Nephron progenitor cell (in vitro differentiated cells): ENCODE results near the gene ALDH4A1.

ENCODE experiments used
- DNase-seq: peaks from one replicate; pipeline ENCODE4 v3.0.0; 2021
- H3K27ac Mint-ChIP-seq: 2 replicates; pipeline ENCODE4 v1.8.0; 2021; ENCODE audit warnings: mild to moderate bottlenecking, moderate library complexity, mixed read lengths
- H3K27me3 Mint-ChIP-seq: 2 replicates; pipeline ENCODE4 v1.8.0; 2021; ENCODE audit warnings: mild to moderate bottlenecking, low read depth, mixed read lengths; ENCODE audit not compliant: poor library complexity
- H3K36me3 Mint-ChIP-seq: 2 replicates; pipeline ENCODE4 v1.8.0; 2021; ENCODE audit warnings: low read depth, mixed read lengths
- H3K4me1 Mint-ChIP-seq: 2 replicates; pipeline ENCODE4 v1.8.0; 2021; ENCODE audit warnings: mixed read lengths
- H3K4me3 Mint-ChIP-seq: 2 replicates; pipeline ENCODE4 v1.8.0; 2021; ENCODE audit warnings: mild to moderate bottlenecking, moderate library complexity, mixed read lengths
- H3K9me3 Mint-ChIP-seq: 2 replicates; pipeline ENCODE4 v1.8.0; 2021; ENCODE audit warnings: mild to moderate bottlenecking, moderate library complexity, mixed read lengths
- TF ChIP-seq, protein P1 (sequence below): fragments of 200-600 bp; sonication (generic); IDR thresholded peaks from 2 replicates; pipeline ENCODE4 v1.5.0; 2021; ENCODE audit warnings: antibody characterized with exemption

ALDH4A1 gene

DNA sequence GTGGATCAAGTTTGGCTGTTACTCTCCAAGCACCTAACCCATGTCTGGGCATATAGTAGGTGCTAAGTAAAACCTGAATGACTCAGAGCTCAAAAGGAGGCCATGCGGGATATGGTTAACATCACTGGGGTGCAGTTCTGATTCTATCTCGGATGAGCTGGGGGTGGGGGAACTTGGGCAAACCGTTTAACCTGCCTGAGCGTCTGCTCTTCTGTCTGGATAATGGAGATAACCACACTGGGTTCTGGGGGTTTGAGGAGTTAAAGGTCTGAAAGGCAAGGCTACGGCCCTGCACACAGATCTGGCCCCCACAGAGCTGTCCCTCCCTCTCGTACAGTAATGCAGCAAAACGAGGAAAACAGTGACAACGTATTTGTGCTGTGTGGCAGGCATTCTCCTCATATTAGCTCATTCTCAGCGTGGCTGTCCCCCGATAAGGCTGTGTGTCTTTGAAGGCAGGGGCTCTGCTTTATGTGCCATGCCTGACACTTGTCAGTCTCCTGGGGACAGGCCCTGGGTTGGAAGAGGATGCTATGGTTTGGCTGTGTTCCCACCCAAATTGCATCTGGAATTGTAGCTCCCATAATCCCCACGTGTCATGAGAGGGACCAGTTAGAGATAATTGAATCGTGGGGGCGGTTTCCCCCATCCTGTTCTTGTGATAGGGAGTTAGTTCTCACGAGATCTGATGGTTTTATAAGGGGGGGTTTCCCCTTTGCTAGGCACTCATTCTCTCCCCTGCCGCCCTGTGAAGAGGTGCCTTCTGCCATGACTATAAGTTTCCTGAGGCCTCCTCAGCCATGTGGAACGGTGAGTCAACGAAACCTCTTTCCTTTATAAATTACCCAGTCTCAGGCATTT is 6.8 kb upstream of the ALDH4A1 start:
- DNase-seq, result no peak
- Mint-ChIP-seq H3K4me1 (peaks cover 27% of the 10 kb centered on the region), H3K27me3 (peaks cover 3% of the 10 kb centered on the region), H3K9me3 (no peaks in the 10 kb centered on the region), H3K4me3 (no peak overlapping the region), H3K27ac (no peak overlapping the region), H3K36me3 (peaks cover 13% of the 10 kb centered on the region)
- TF ChIP-seq, protein P1, sequence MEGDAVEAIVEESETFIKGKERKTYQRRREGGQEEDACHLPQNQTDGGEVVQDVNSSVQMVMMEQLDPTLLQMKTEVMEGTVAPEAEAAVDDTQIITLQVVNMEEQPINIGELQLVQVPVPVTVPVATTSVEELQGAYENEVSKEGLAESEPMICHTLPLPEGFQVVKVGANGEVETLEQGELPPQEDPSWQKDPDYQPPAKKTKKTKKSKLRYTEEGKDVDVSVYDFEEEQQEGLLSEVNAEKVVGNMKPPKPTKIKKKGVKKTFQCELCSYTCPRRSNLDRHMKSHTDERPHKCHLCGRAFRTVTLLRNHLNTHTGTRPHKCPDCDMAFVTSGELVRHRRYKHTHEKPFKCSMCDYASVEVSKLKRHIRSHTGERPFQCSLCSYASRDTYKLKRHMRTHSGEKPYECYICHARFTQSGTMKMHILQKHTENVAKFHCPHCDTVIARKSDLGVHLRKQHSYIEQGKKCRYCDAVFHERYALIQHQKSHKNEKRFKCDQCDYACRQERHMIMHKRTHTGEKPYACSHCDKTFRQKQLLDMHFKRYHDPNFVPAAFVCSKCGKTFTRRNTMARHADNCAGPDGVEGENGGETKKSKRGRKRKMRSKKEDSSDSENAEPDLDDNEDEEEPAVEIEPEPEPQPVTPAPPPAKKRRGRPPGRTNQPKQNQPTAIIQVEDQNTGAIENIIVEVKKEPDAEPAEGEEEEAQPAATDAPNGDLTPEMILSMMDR, result no peak

DNA sequence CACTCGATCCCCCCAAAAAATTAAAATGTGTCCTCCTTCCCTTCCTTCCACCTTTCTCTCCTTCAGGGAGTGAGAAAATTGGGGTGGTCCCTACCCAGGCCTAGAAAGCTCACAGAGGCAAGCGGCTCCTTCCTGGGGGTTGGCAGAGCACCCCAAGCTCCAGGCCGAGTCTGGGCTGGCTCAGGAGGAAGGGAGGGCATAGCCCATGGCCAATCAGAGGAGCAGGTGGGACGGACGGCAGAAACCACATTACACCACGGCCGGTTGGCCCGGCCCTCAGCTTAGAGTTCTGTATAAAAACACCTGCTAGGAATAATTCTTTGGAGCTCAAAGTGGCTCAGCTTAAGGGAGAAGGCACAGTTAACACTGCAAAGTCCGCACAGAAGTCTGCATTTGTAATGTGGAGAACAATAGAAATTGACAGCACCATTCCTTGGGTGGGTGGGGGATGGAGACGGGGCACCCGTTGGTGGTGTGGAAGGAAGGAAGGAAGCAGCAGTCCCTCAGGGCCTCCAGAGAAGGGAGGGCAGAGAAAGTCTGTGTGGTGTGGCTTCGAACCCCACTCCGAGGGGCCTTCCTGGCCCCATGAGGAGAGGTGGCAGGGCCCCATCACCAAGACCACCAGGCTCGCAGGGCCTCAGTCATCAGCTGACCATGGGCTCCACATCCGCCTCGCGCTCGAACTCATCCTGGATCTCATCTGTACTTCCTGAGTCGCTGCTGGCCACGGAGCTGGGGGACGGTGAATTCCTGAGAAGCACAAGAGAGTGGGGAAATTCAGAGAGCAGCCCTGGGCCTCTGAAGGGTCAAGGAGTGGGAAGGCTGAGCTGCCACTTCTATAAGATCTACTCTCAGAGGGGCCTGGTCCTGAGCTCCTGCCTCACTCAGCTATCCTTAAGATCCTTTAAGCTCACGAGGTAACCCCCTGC is 5.8 kb upstream of the ALDH4A1 start:
- peaks cover 23% of the 10 kb centered on the region for H3K4me1 Mint-ChIP-seq
- no peaks in the 10 kb centered on the region for H3K9me3 Mint-ChIP-seq
- TF ChIP-seq, protein P1, result no peak
- peaks cover 3% of the 10 kb centered on the region for H3K27me3 Mint-ChIP-seq
- DNase-seq, result no peak
- H3K27ac Mint-ChIP-seq, result no peak overlapping the region
- peaks cover 13% of the 10 kb centered on the region for H3K36me3 Mint-ChIP-seq
- H3K4me3 Mint-ChIP-seq, result no peak overlapping the region

DNA sequence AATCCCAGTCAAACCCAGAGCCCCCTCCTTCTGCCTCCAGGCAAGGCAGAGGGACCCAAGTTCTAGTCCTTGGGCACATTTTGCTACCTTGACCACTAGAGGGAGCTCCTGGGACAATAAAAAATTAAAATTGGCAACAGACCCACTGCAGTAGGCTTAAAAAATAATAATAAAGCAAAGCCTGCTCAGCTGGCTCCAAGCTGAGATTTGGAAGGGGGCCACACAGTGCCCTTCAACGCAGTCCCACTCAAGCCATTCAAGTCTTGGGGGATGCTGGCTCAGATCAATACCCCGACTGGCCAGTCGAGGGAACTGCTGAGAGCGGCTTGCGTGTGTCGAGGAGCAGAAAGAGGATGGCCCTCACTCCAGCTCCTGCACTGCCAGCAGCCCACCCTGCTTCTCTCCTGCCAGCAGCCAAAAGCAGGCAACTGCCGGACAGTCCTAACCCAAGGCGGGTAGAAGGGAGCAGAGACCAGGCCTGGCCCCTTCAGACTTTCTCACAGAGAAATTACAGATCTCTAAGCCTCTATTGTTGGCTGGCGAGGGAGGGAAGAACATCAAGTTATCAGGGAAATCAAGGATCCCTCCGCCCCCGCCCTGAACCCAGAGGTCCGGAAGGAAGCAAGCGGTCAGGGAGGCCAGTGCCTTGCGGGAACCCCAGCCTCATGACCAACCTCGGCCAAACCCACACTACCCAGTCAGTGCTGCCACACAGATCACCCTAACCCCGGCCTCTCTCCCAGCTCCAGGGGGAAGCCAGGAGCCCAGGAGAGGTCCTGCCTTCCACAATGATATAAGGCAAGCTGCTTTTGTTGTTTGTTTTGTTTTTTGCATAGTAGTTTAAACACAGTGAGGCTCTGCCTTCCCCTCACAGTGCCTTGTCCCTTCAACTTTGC is 4.9 kb upstream of the ALDH4A1 start:
- Mint-ChIP-seq H3K27ac (no peak overlapping the region), H3K36me3 (peaks cover 13% of the 10 kb centered on the region), H3K4me3 (no peak overlapping the region), H3K4me1 (peaks cover 21% of the 10 kb centered on the region), H3K9me3 (no peaks in the 10 kb centered on the region), H3K27me3 (peaks cover 6% of the 10 kb centered on the region)
- TF ChIP-seq, protein P1, result peak; percentile 91
- peak; percentile 54 for DNase-seq

DNA sequence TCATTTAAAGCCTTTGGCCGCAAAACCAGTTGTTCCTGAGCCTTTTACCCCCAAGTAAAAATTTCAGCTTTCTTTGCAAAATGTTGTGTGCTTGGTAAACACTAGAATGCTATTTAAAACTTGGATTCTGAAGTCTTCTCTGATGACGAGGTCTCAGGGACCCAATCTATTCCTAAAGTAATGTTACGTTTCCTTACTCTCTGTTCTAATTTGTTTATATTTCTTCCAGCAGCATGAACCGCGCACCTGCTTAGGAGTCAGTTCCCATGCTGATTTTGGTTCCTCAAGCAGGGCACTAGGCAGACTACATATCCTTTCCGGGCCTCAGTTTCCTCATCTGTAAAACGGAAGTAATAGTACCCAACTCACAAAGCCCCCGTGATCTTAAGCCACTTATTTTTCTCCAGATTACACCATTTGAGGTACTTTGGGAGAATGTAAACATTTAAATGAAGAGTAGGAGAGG is 969 bp upstream of the ALDH4A1 start:
- Mint-ChIP-seq H3K4me3 (peak overlapping the region; percentile 94), H3K4me1 (peaks cover 35% of the 10 kb centered on the region), H3K36me3 (peaks cover 4% of the 10 kb centered on the region), H3K27ac (peak overlapping the region; percentile 7), H3K27me3 (peaks cover 18% of the 10 kb centered on the region), H3K9me3 (no peaks in the 10 kb centered on the region)
- DNase-seq, result no peak
- TF ChIP-seq, protein P1, result no peak

DNA sequence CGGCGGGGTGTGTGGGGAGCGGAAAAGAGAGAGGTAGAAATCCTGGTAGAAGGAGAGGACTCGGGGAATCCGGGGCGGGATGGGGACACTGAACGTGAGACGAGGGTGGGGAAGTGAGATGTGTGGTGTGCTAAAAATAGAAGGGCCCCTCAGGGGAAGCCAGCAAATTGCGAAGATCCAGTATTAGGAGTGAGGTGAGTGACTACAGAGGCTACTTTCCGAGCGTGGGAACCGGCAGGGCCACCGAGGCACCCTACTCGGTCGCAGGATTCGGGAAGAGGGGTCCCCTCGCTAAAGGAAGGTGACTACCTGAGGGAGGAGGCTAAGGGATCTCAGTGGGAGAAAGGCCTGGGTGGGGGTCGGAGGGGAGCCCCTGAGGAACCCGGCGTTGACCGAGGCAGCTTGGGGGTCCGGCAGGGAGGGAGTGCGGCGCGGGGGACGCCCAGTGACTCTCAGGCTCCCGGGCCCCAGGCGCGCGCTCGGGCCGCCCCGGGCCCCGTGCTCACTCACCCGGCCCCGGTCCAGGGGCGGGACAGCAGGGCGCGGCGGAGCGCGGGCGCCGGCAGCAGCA is 318 bp downstream of the ALDH4A1 start:
- H3K27me3 Mint-ChIP-seq, result peaks cover 20% of the 10 kb centered on the region
- TF ChIP-seq, protein P1, result no peak
- peak overlapping the region; percentile 94 for H3K4me3 Mint-ChIP-seq
- DNase-seq, result no peak
- H3K9me3 Mint-ChIP-seq, result no peaks in the 10 kb centered on the region
- peak overlapping the region; percentile 100 for H3K27ac Mint-ChIP-seq
- H3K36me3 Mint-ChIP-seq, result no peaks in the 10 kb centered on the region
- H3K4me1 Mint-ChIP-seq, result peaks cover 23% of the 10 kb centered on the region
